NB4 (cell line): ENCODE data around the gene COL11A1.
"Not testable (repeated sequence)": the region's sequence is repeated elsewhere in the genome, so short reads cannot be mapped to it uniquely, and the experiment has no call there.

Experiments used
- DNase-seq: peaks from one replicate; pipeline ENCODE4 v3.0.0; 2010; ENCODE audit warnings: low read depth
- H3K4me3 ChIP-seq: one replicate; pipeline ENCODE4 v1.5.1; 2011; ENCODE audit warnings: mild to moderate bottlenecking, low read depth, low read length, moderate library complexity
- MAX ChIP-seq: IDR thresholded peaks from 2 replicates; pipeline ENCODE4 v1.6.1; 2011; ENCODE audit warnings: low read depth, low read length
- MYC ChIP-seq: IDR thresholded peaks from 2 replicates; pipeline ENCODE4 v1.6.1; 2011; ENCODE audit warnings: low read depth, low read length
- POLR2A ChIP-seq: IDR thresholded peaks from 2 replicates; pipeline ENCODE4 v1.6.1; 2011; ENCODE audit warnings: mild to moderate bottlenecking; ENCODE audit not compliant: insufficient read length; ENCODE audit errors: extremely low read depth
- TF ChIP-seq, protein P1 (sequence below): IDR thresholded peaks from one replicate; pipeline ENCODE4 v1.5.1; 2012; ENCODE audit warnings: low read depth, low read length

COL11A1 gene

DNA sequence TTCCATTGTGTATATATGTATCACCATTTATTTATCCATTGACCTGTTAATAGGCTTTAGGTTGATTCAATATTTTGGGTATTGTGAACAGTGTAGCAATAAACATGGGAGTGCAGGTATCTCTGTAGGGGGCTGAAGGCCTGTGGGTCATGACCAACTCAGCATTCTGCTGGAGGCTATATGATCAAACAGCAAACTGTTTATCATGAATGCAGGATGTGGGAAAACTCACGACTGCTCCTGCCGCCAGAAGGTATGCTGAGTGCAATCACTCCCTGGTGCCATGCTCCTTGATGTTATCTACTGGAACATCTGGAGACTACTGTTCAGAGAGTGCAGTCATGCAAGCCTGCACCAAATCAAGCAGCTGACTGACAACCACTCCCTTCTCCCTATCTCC is 275.2 kb downstream of the COL11A1 start:
- DNase-seq: peak; percentile 1
- no peak overlapping the region for H3K4me3 ChIP-seq
- TF ChIP-seq MYC (no peak), POLR2A (no peak), MAX (no peak)
- TF ChIP-seq, protein P1, sequence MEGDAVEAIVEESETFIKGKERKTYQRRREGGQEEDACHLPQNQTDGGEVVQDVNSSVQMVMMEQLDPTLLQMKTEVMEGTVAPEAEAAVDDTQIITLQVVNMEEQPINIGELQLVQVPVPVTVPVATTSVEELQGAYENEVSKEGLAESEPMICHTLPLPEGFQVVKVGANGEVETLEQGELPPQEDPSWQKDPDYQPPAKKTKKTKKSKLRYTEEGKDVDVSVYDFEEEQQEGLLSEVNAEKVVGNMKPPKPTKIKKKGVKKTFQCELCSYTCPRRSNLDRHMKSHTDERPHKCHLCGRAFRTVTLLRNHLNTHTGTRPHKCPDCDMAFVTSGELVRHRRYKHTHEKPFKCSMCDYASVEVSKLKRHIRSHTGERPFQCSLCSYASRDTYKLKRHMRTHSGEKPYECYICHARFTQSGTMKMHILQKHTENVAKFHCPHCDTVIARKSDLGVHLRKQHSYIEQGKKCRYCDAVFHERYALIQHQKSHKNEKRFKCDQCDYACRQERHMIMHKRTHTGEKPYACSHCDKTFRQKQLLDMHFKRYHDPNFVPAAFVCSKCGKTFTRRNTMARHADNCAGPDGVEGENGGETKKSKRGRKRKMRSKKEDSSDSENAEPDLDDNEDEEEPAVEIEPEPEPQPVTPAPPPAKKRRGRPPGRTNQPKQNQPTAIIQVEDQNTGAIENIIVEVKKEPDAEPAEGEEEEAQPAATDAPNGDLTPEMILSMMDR: no peak

GRCh38 chr1:102826706-102827105 is 281.6 kb downstream of the COL11A1 start:
- not testable (repeated sequence) for DNase-seq, H3K4me3 ChIP-seq
